Chondrocyte (in vitro differentiated cells): ENCODE measurements around the gene METTL18. TPM values are rescaled to one million over a fixed set of nuclear protein-coding genes. Genes with fewer than 3 reads are reported as not detected.

ENCODE experiments used
- DNase-seq: peaks from one replicate; pipeline ENCODE4 v3.0.0; 2021; ENCODE audit warnings: mixed read lengths, low spot score
- H3K27ac Mint-ChIP-seq: one replicate; pipeline ENCODE4 v1.8.0; 2021; ENCODE audit warnings: mild to moderate bottlenecking, moderate library complexity, mixed read lengths; ENCODE audit not compliant: unreplicated experiment
- H3K27me3 Mint-ChIP-seq: 2 replicates; pipeline ENCODE4 v1.8.0; 2021; ENCODE audit warnings: low read depth, mixed read lengths
- H3K36me3 Mint-ChIP-seq: 2 replicates; pipeline ENCODE4 v1.8.0; 2021; ENCODE audit warnings: low read depth, mixed read lengths
- H3K4me1 Mint-ChIP-seq: 2 replicates; pipeline ENCODE4 v1.8.0; 2021; ENCODE audit warnings: low read depth, mild to moderate bottlenecking, mixed read lengths
- H3K4me3 Mint-ChIP-seq: one replicate; pipeline ENCODE4 v1.8.0; 2021; ENCODE audit warnings: mild to moderate bottlenecking, moderate library complexity, mixed read lengths; ENCODE audit not compliant: unreplicated experiment
- H3K9me3 Mint-ChIP-seq: 2 replicates; pipeline ENCODE4 v1.8.0; 2021; ENCODE audit warnings: low read depth, mixed read lengths
- total RNA-seq: library from RNA; stranded (reverse); gene quantifications from 3 replicates; pipeline ENCODE4 v1.2.1, GENCODE V29; 2021
- TF ChIP-seq, protein P1 (sequence below): fragments of 200-600 bp; sonication (generic); IDR thresholded peaks from 2 replicates; pipeline ENCODE4 v1.5.0; 2021; ENCODE audit warnings: antibody characterized with exemption, mild to moderate bottlenecking, moderate library complexity

METTL18 gene
- total RNA-seq, 1 donor from 2014 or later: 4.5 TPM

DNA sequence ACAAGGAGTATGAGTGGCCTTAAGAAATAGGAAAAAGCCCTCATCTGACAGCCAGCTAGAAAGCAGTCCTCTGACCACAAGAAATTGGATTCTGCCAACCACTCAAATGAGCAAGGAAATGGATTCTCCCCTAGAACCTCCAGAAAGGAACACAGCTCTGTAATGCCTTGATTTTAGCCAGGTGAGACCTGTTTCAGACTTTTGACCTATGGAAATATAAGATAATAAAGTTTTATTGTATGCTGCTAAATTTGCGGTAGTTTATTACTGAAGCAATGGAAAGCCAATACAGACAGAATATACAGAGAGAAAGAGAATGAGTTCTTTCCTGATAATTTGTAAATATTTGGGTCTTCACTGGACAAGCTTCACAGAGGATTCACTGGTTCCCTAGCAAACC is 32.0 kb downstream of the METTL18 start:
- H3K27me3 Mint-ChIP-seq: peaks cover 19% of the 10 kb centered on the region
- DNase-seq: no peak
- H3K9me3 Mint-ChIP-seq: peaks cover 3% of the 10 kb centered on the region
- H3K4me1 Mint-ChIP-seq: no peaks in the 10 kb centered on the region
- no peak overlapping the region for H3K4me3 Mint-ChIP-seq
- H3K27ac Mint-ChIP-seq: no peak overlapping the region
- TF ChIP-seq, protein P1, sequence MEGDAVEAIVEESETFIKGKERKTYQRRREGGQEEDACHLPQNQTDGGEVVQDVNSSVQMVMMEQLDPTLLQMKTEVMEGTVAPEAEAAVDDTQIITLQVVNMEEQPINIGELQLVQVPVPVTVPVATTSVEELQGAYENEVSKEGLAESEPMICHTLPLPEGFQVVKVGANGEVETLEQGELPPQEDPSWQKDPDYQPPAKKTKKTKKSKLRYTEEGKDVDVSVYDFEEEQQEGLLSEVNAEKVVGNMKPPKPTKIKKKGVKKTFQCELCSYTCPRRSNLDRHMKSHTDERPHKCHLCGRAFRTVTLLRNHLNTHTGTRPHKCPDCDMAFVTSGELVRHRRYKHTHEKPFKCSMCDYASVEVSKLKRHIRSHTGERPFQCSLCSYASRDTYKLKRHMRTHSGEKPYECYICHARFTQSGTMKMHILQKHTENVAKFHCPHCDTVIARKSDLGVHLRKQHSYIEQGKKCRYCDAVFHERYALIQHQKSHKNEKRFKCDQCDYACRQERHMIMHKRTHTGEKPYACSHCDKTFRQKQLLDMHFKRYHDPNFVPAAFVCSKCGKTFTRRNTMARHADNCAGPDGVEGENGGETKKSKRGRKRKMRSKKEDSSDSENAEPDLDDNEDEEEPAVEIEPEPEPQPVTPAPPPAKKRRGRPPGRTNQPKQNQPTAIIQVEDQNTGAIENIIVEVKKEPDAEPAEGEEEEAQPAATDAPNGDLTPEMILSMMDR: no peak
- H3K36me3 Mint-ChIP-seq: no peaks in the 10 kb centered on the region

- no peaks in the 10 kb centered on the region for H3K36me3 Mint-ChIP-seq
- no peak overlapping the region for H3K4me3 Mint-ChIP-seq
- DNase-seq: no peak
- no peaks in the 10 kb centered on the region for H3K4me1 Mint-ChIP-seq
- TF ChIP-seq, protein P1: no peak
- peaks cover 18% of the 10 kb centered on the region for H3K27me3 Mint-ChIP-seq
- H3K9me3 Mint-ChIP-seq: peaks cover 3% of the 10 kb centered on the region
- no peak overlapping the region for H3K27ac Mint-ChIP-seq
Observed at GRCh38 chr1:169759038-169759437, 35.7 kb downstream of the METTL18 start.

GRCh38 chr1:169753549-169753948 is 41.2 kb downstream of the METTL18 start:
- Mint-ChIP-seq H3K9me3 (no peaks in the 10 kb centered on the region), H3K27me3 (peaks cover 34% of the 10 kb centered on the region), H3K4me3 (no peak overlapping the region), H3K36me3 (no peaks in the 10 kb centered on the region), H3K4me1 (no peaks in the 10 kb centered on the region), H3K27ac (no peak overlapping the region)
- TF ChIP-seq, protein P1: no peak
- DNase-seq: no peak

- H3K9me3 Mint-ChIP-seq: no peaks in the 10 kb centered on the region
- no peak overlapping the region for H3K4me3 Mint-ChIP-seq
- no peaks in the 10 kb centered on the region for H3K36me3 Mint-ChIP-seq
- H3K27ac Mint-ChIP-seq: no peak overlapping the region
- peaks cover 24% of the 10 kb centered on the region for H3K27me3 Mint-ChIP-seq
- DNase-seq: no peak
- TF ChIP-seq, protein P1: no peak
- H3K4me1 Mint-ChIP-seq: peaks cover 6% of the 10 kb centered on the region
Observed at GRCh38 chr1:169750041-169750440, 44.7 kb downstream of the METTL18 start.

DNA sequence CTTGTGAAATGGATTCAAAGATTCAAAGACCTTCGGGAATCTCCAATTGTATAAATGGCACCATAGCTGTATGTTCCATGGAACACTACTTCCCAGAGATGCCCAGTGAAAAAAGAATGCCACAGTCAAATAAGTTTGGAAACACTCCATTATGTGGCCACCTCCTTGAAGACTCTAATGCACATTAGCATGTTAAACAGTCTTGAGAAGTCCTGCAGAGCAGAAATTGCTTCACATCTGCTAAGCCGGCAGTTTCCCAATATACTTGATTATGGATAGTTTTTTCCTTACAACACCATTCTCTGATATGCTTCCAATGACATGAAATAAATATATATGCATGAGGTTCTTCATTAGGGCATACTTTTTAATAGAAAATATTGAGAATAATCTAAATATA is 48.2 kb downstream of the METTL18 start:
- TF ChIP-seq, protein P1: no peak
- no peak for DNase-seq
- H3K9me3 Mint-ChIP-seq: peaks cover 7% of the 10 kb centered on the region
- H3K4me1 Mint-ChIP-seq: peaks cover 14% of the 10 kb centered on the region
- no peak overlapping the region for H3K27ac Mint-ChIP-seq
- H3K27me3 Mint-ChIP-seq: peaks cover 5% of the 10 kb centered on the region
- no peaks in the 10 kb centered on the region for H3K36me3 Mint-ChIP-seq
- no peak overlapping the region for H3K4me3 Mint-ChIP-seq
